OCI-LY7 (cell line): ENCODE results near the gene GFRA3. TPM values are rescaled to one million over a fixed set of nuclear protein-coding genes. Genes with fewer than 3 reads are reported as not detected.

Experiments
- BruUV-seq: library from RNA; stranded (reverse); fragments of 400-500 nt; replicated peaks from 2 replicates; lab custom pipeline; 2021; lab: Mats Ljungman, UMichigan
- CTCF ChIA-PET: fragments of 300-600 bp; sonication (Branson Sonifier 250); formaldehyde crosslinking; loops from one replicate; lab custom pipeline; 2022; ENCODE audit warnings: antibody characterized with exemption; ENCODE audit not compliant: unreplicated experiment; lab: Charles Lee
- POLR2A ChIA-PET: fragments of 300-600 bp; sonication (Branson Sonifier 250); formaldehyde crosslinking; loops from one replicate; lab custom pipeline; 2022; ENCODE audit warnings: antibody characterized with exemption; lab: Charles Lee
- DNase-seq: peaks from one replicate; pipeline ENCODE4 v3.0.0-alpha.2; 2015; ENCODE audit warnings: low spot score
- H2AFZ ChIP-seq: fragments of 200-600 bp; sonication (generic), shearing (Covaris generic); 2 replicates; pipeline ENCODE4 v1.6.1; 2014; ENCODE audit warnings: mild to moderate bottlenecking, antibody characterized with exemption, low read length, moderate library complexity
- H3K27ac ChIP-seq: fragments of 200-600 bp; sonication (generic); 2 replicates; pipeline ENCODE4 v1.5.1; 2014; ENCODE audit warnings: mixed run types, low read depth, mild to moderate bottlenecking, moderate library complexity, low read length, inconsistent platforms; ENCODE audit not compliant: poor library complexity, severe bottlenecking
- H3K36me3 ChIP-seq: fragments of 200-600 bp; sonication (generic); 2 replicates; pipeline ENCODE4 v1.6.1; 2014; ENCODE audit warnings: mild to moderate bottlenecking, antibody characterized with exemption, low read length, moderate library complexity, mixed read lengths; ENCODE audit not compliant: insufficient read depth
- H3K4me1 ChIP-seq: fragments of 200-600 bp; sonication (generic); 2 replicates; pipeline ENCODE4 v1.5.1; 2014; ENCODE audit warnings: mild to moderate bottlenecking, low read length; ENCODE audit not compliant: insufficient read depth, poor library complexity, severe bottlenecking
- H3K4me2 ChIP-seq: fragments of 200-600 bp; sonication (generic); 2 replicates; pipeline ENCODE4 v1.6.1; 2014; ENCODE audit warnings: mild to moderate bottlenecking, low read length
- H3K4me3 ChIP-seq: fragments of 200-600 bp; sonication (generic); 2 replicates; pipeline ENCODE4 v1.5.1; 2014; ENCODE audit warnings: mild to moderate bottlenecking, low read depth, low read length; ENCODE audit not compliant: poor library complexity, severe bottlenecking
- H3K79me2 ChIP-seq: fragments of 200-600 bp; sonication (generic); 2 replicates; pipeline ENCODE4 v1.6.1; 2016; ENCODE audit warnings: low read depth, mild to moderate bottlenecking, low read length, moderate library complexity, mixed read lengths; ENCODE audit not compliant: insufficient read depth
- H3K9me2 ChIP-seq: fragments of 200-600 bp; sonication (generic); 2 replicates; pipeline ENCODE4 v1.6.1; 2016; ENCODE audit warnings: mild to moderate bottlenecking, low read length, mixed read lengths; ENCODE audit not compliant: insufficient read depth
- H3K9me3 ChIP-seq: fragments of 200-600 bp; sonication (generic); 2 replicates; pipeline ENCODE4 v1.6.1; 2014; ENCODE audit warnings: mild to moderate bottlenecking, mixed run types, low read length, mixed read lengths
- H4K20me1 ChIP-seq: fragments of 200-600 bp; sonication (generic); 2 replicates; pipeline ENCODE4 v1.6.1; 2014; ENCODE audit warnings: mild to moderate bottlenecking, antibody characterized with exemption, low read length, moderate library complexity, mixed read lengths; ENCODE audit not compliant: insufficient read depth
- CTCF ChIP-seq: fragments of 200-600 bp; sonication (generic); conservative IDR thresholded peaks from 2 replicates; pipeline ENCODE4 v1.5.1; 2014; ENCODE audit warnings: mild to moderate bottlenecking, antibody characterized with exemption, low read length, moderate library complexity, mixed read lengths
- EZH2phosphoT487 ChIP-seq: fragments of 200-600 bp; sonication (generic); IDR thresholded peaks from 2 replicates; pipeline ENCODE4 v1.6.1; 2018; ENCODE audit warnings: low read depth, borderline replicate concordance, mild to moderate bottlenecking, mixed run types, antibody characterized with exemption, low read length, moderate library complexity, mixed read lengths
- intact Hi-C: fragments of 100-400 bp; cut with micrococcal nuclease; formaldehyde crosslinking; loops from one replicate; pipeline ENCODE4 v1.10.0; 2022; ENCODE audit not compliant: unreplicated experiment
- total RNA-seq, 2 experiments: library from RNA; depleted of rRNA in 1 of 2; stranded (reverse); fragments of >200 nt in 1 of 2; shearing (Covaris generic) in 1 of 2; gene quantifications; 2 replicates each; pipeline ENCODE4 v1.2.3, GENCODE V29; 2014 to 2022

The GFRA3 gene
- total RNA-seq, 2 experiments from 2014 or later, result not detected

- POLR2A ChIA-PET, result interaction anchor here (0.5 to 1.8 kb wide), 14 partner anchors 10 to 141 kb away, joined by 3 to 7 read pairs (median 4); partner anchors contain the start of genes CDC25C and KIF20A
- Histone ChIP-seq H3K4me2 (peak within 1 kb of the TSS; percentile 75), H2AFZ (peak within 1 kb of the TSS; percentile 99), H3K79me2 (peaks cover 43% of the 10 kb centered on the region), H3K9me3 (no peaks in the 10 kb centered on the region), H3K4me3 (peak within 1 kb of the TSS; percentile 97), H3K9me2 (no peaks in the 10 kb centered on the region), H3K4me1 (peaks cover 15% of the 10 kb centered on the region), H3K27ac (peak within 1 kb of the TSS; percentile 43), H4K20me1 (no peaks in the 10 kb centered on the region), H3K36me3 (peaks cover 32% of the 10 kb centered on the region)
- TSS peak; percentile 78 for BruUV-seq
- DNase-seq, result peak; percentile 98
- TF ChIP-seq CTCF, result no peak
- no peak for TF ChIP-seq EZH2phosphoT487
- intact Hi-C loops, result loop anchor here (2.0 to 5.0 kb wide), 3 partner anchors 35 to 361 kb away; partner anchors contain the start of genes BRD8, CDC25C, HSPA9 and KIF20A
- CTCF ChIA-PET, result interaction anchor here (0.6 kb wide), 1 partner anchor 139 kb away, joined by 3 read pairs; the partner anchor contains the start of gene KDM3B
These were observed 61.0 kb downstream of the GFRA3 start, which contains the start of gene CDC23 for GRCh38 chr5:138213161-138214029. Gene CDC23, minus strand, starts transcription at chr5:138213323. Its CDS starts 11 bp downstream, at chr5:138213312.

GRCh38 chr5:138212828-138213160 lies 61.6 kb downstream of the GFRA3 start:
- POLR2A ChIA-PET, result interaction anchor here (0.5 to 1.8 kb wide), 10 partner anchors 11 to 142 kb away, joined by 3 to 7 read pairs (median 3); partner anchors contain the start of gene KIF20A
- H3K36me3 ChIP-seq, result peaks cover 38% of the 10 kb centered on the region

More at GRCh38 chr5:138212828-138213160, 61.6 kb downstream of the GFRA3 start:
- Histone ChIP-seq H3K9me3 (no peaks in the 10 kb centered on the region), H3K27ac (peak overlapping the region; percentile 43), H3K4me2 (peak overlapping the region; percentile 75), H3K4me3 (peak overlapping the region; percentile 97), H3K4me1 (peaks cover 15% of the 10 kb centered on the region), H3K79me2 (peaks cover 48% of the 10 kb centered on the region), H4K20me1 (no peaks in the 10 kb centered on the region), H2AFZ (peak overlapping the region; percentile 99), H3K9me2 (no peaks in the 10 kb centered on the region)
- DNase-seq, result peak; percentile 19
- intact Hi-C loops, result loop anchor here (2.0 to 5.0 kb wide), 3 partner anchors 34 to 362 kb away; partner anchors contain the start of genes BRD8, CDC25C, HSPA9 and KIF20A
- BruUV-seq, result TSS peak; percentile 83
- CTCF ChIA-PET, result interaction anchor here (0.6 kb wide), 1 partner anchor 140 kb away, joined by 3 read pairs; the partner anchor contains the start of gene KDM3B
- TF ChIP-seq EZH2phosphoT487, result no peak
- TF ChIP-seq CTCF, result no peak
